Neural crest cell (in vitro differentiated cells): ENCODE results near the gene ZNF443. TPM values are rescaled to one million over a fixed set of nuclear protein-coding genes. Genes with fewer than 3 reads are reported as not detected.

Experiments used
- DNase-seq: peaks from one replicate; pipeline ENCODE4 v3.0.0; 2021; ENCODE audit warnings: low read depth, mixed read lengths, low spot score
- H3K27ac Mint-ChIP-seq: one replicate; pipeline ENCODE4 v1.8.0; 2021; ENCODE audit warnings: mild to moderate bottlenecking, mixed read lengths; ENCODE audit not compliant: unreplicated experiment
- H3K27me3 Mint-ChIP-seq: 2 replicates; pipeline ENCODE4 v1.8.0; 2021; ENCODE audit warnings: low read depth, mild to moderate bottlenecking, mixed read lengths
- H3K36me3 Mint-ChIP-seq: 2 replicates; pipeline ENCODE4 v1.8.0; 2021; ENCODE audit warnings: low read depth, mild to moderate bottlenecking, mixed read lengths
- H3K4me1 Mint-ChIP-seq: 2 replicates; pipeline ENCODE4 v1.8.0; 2021; ENCODE audit warnings: mixed read lengths
- H3K4me3 Mint-ChIP-seq: one replicate; pipeline ENCODE4 v1.8.0; 2021; ENCODE audit warnings: mild to moderate bottlenecking, mixed read lengths
- H3K9me3 Mint-ChIP-seq: 2 replicates; pipeline ENCODE4 v1.8.0; 2021; ENCODE audit warnings: mixed read lengths
- CTCF ChIP-seq: fragments of 200-600 bp; sonication (generic); conservative IDR thresholded peaks from 2 replicates; pipeline ENCODE4 v1.5.0; 2021; ENCODE audit warnings: antibody characterized with exemption, mild to moderate bottlenecking
- total RNA-seq: library from RNA; stranded (reverse); gene quantifications from 2 replicates; pipeline ENCODE4 v1.2.1, GENCODE V29; 2021

ZNF443 gene
- total RNA-seq, 1 donor from 2014 or later = 9.9 TPM

GRCh38 chr19:12380444-12380737 lies 60.4 kb downstream of the ZNF443 start:
- Mint-ChIP-seq H3K4me1 (no peaks in the 10 kb centered on the region), H3K27ac (no peak overlapping the region), H3K27me3 (no peaks in the 10 kb centered on the region), H3K9me3 (peaks cover 31% of the 10 kb centered on the region), H3K36me3 (peaks cover 46% of the 10 kb centered on the region), H3K4me3 (no peak overlapping the region)
- no peak for TF ChIP-seq CTCF
- no peak for DNase-seq

GRCh38 chr19:12379732-12380443 lies 60.9 kb downstream of the ZNF443 start:
- no peak for DNase-seq
- peaks cover 33% of the 10 kb centered on the region for H3K9me3 Mint-ChIP-seq
- H3K4me1 Mint-ChIP-seq = no peaks in the 10 kb centered on the region
- TF ChIP-seq CTCF = no peak
- H3K27ac Mint-ChIP-seq = no peak overlapping the region
- H3K4me3 Mint-ChIP-seq = no peak overlapping the region
- no peaks in the 10 kb centered on the region for H3K27me3 Mint-ChIP-seq
- H3K36me3 Mint-ChIP-seq = peaks cover 45% of the 10 kb centered on the region

Other genes with a start within 250 kb of the ZNF443 start
- gene ZNF44, start 146.1 kb downstream of the ZNF443 start, total RNA-seq = 5.5 and 5.8 TPM in 2 replicates
- 1.6 and 2.4 TPM in 2 replicates for gene ZNF563, start 107.4 kb downstream of the ZNF443 start, total RNA-seq
- 5.6 and 6.8 TPM in 2 replicates for gene ZNF442, start 75.3 kb downstream of the ZNF443 start, total RNA-seq
- 4.6 and 4.8 TPM in 2 replicates for gene ZNF799, start 39.8 kb downstream of the ZNF443 start, total RNA-seq
- gene ZNF709, start 43.8 kb upstream of the ZNF443 start, total RNA-seq = 8.8 and 8.9 TPM in 2 replicates
- 9.9 and 10.7 TPM in 2 replicates for gene ZNF564, start 110.5 kb upstream of the ZNF443 start, total RNA-seq
- gene ZNF490, start 169.8 kb upstream of the ZNF443 start, total RNA-seq = 10.3 and 12.2 TPM in 2 replicates
- 18.9 and 22.4 TPM in 2 replicates for gene ZNF791, start 169.9 kb upstream of the ZNF443 start, total RNA-seq
- 99.8 and 103 TPM in 2 replicates for gene MAN2B1, start 225.7 kb upstream of the ZNF443 start, total RNA-seq
- gene WDR83, start 225.8 kb upstream of the ZNF443 start, total RNA-seq = 19.0 and 19.9 TPM in 2 replicates
- gene DHPS, start 240.9 kb upstream of the ZNF443 start, total RNA-seq = 98.8 and 106 TPM in 2 replicates
- gene GNG14, start 247.0 kb upstream of the ZNF443 start, total RNA-seq = not detected in 2 replicates